OCI-LY3 (cell line): Measurements from ENCODE around the gene CACNA1B.

Experiments used
- H2AFZ ChIP-seq: fragments of 200-600, 300-600 bp; shearing (Covaris generic); 2 replicates; pipeline ENCODE4 v1.6.0; 2014; ENCODE audit warnings: antibody characterized with exemption, low read depth, low read length
- H3K27ac ChIP-seq: fragments of 200-600, 300-600 bp; sonication (generic); 2 replicates; pipeline ENCODE4 v1.5.1; 2014; ENCODE audit warnings: mild to moderate bottlenecking, low read length, moderate library complexity, mixed read lengths
- H3K27me3 ChIP-seq: fragments of 200-600, 300-600 bp; sonication (generic); 2 replicates; pipeline ENCODE4 v1.6.1; 2014; ENCODE audit warnings: low read depth, low read length, mixed read lengths
- H3K36me3 ChIP-seq: fragments of 200-600, 300-600 bp; sonication (generic); replicated peaks from 2 replicates; pipeline ENCODE3; 2014; ENCODE audit warnings: low read depth, low read length, mixed read lengths
- H3K4me1 ChIP-seq: fragments of 300-600, 200-600 bp; sonication (generic); 2 replicates; pipeline ENCODE4 v1.6.1; 2014; ENCODE audit warnings: low read length, mixed read lengths
- H3K4me2 ChIP-seq: fragments of 200-600, 300-600 bp; sonication (generic); 2 replicates; pipeline ENCODE4 v1.6.1; 2014; ENCODE audit warnings: low read length, mixed read lengths
- H3K4me3 ChIP-seq: fragments of 300-600, 200-600 bp; sonication (generic); 2 replicates; pipeline ENCODE4 v1.5.1; 2014; ENCODE audit warnings: antibody characterized with exemption, mild to moderate bottlenecking, low read length, moderate library complexity
- H3K79me2 ChIP-seq: fragments of 300-600, 200-600 bp; shearing (Covaris generic); 2 replicates; pipeline ENCODE4 v1.6.1; 2014; ENCODE audit warnings: mild to moderate bottlenecking, low read length, mixed read lengths
- H3K9ac ChIP-seq: fragments of 300-600, 200-600 bp; shearing (Covaris generic); 2 replicates; pipeline ENCODE4 v1.6.0; 2014; ENCODE audit warnings: mild to moderate bottlenecking, low read length, moderate library complexity
- H3K9me3 ChIP-seq: fragments of 200-600, 300-600 bp; shearing (Covaris generic); 2 replicates; pipeline ENCODE4 v1.6.1; 2014; ENCODE audit warnings: low read length, mixed read lengths; ENCODE audit not compliant: insufficient read depth
- H4K20me1 ChIP-seq: fragments of 200-600, 300-600 bp; sonication (generic); 2 replicates; pipeline ENCODE4 v1.6.1; 2016; ENCODE audit warnings: low read length, mixed read lengths; ENCODE audit not compliant: insufficient read depth
- CTCF ChIP-seq: fragments of 200-600, 300-600 bp; sonication (generic); IDR thresholded peaks from 2 replicates; pipeline ENCODE4 v1.5.1; 2014; ENCODE audit warnings: antibody characterized with exemption, low read length, low read depth
- EZH2phosphoT487 ChIP-seq: fragments of 200-600 bp; shearing (Covaris generic); IDR thresholded peaks from 2 replicates; pipeline ENCODE4 v1.6.1; 2018; ENCODE audit warnings: antibody characterized with exemption, mixed run types, low read depth

CACNA1B gene

GRCh38 chr9:138062196-138062595, 184.6 kb downstream of the CACNA1B start:
- Histone ChIP-seq H4K20me1 (peaks cover 17% of the 10 kb centered on the region), H3K27ac (no peak overlapping the region), H2AFZ (no peak overlapping the region), H3K4me2 (no peak overlapping the region), H3K4me3 (no peak overlapping the region), H3K79me2 (no peaks in the 10 kb centered on the region), H3K4me1 (no peaks in the 10 kb centered on the region), H3K36me3 (peaks cover 84% of the 10 kb centered on the region), H3K9ac (no peak overlapping the region), H3K27me3 (no peaks in the 10 kb centered on the region), H3K9me3 (no peaks in the 10 kb centered on the region)
- TF ChIP-seq EZH2phosphoT487 (no peak), CTCF (no peak)

GRCh38 chr9:138063033-138063432, 185.5 kb downstream of the CACNA1B start:
- H4K20me1 ChIP-seq: peaks cover 9% of the 10 kb centered on the region; the same call in 1 of the 2 replicates
- no peaks in the 10 kb centered on the region for H3K9me3 ChIP-seq
- no peaks in the 10 kb centered on the region for H3K27me3 ChIP-seq
- H3K9ac ChIP-seq: no peak overlapping the region
- H3K36me3 ChIP-seq: peaks cover 82% of the 10 kb centered on the region
- no peaks in the 10 kb centered on the region for H3K4me1 ChIP-seq
- no peak overlapping the region for H3K4me2 ChIP-seq
- no peaks in the 10 kb centered on the region for H3K79me2 ChIP-seq
- TF ChIP-seq EZH2phosphoT487 (no peak), CTCF (no peak)
- no peak overlapping the region for H2AFZ ChIP-seq
- H3K27ac ChIP-seq: no peak overlapping the region
- no peak overlapping the region for H3K4me3 ChIP-seq

- no peak overlapping the region for H3K9ac ChIP-seq
- H3K9me3 ChIP-seq: no peaks in the 10 kb centered on the region
- H4K20me1 ChIP-seq: peaks cover 6% of the 10 kb centered on the region; the same call in 1 of the 2 replicates
- H3K36me3 ChIP-seq: peaks cover 74% of the 10 kb centered on the region
- no peaks in the 10 kb centered on the region for H3K27me3 ChIP-seq
- no peak overlapping the region for H2AFZ ChIP-seq
- H3K27ac ChIP-seq: no peak overlapping the region
- no peaks in the 10 kb centered on the region for H3K79me2 ChIP-seq
- TF ChIP-seq EZH2phosphoT487 (no peak), CTCF (no peak)
- H3K4me2 ChIP-seq: no peak overlapping the region
- no peak overlapping the region for H3K4me3 ChIP-seq
- H3K4me1 ChIP-seq: no peaks in the 10 kb centered on the region
Measured at GRCh38 chr9:138063785-138064184, 186.2 kb downstream of the CACNA1B start.

GRCh38 chr9:138064547-138064946, 187.0 kb downstream of the CACNA1B start:
- H3K27me3 ChIP-seq: no peaks in the 10 kb centered on the region

More at GRCh38 chr9:138064547-138064946, 187.0 kb downstream of the CACNA1B start:
- peaks cover 69% of the 10 kb centered on the region for H3K36me3 ChIP-seq
- no peak for TF ChIP-seq CTCF
- no peak for TF ChIP-seq EZH2phosphoT487
- H3K27ac ChIP-seq: no peak overlapping the region
- no peak overlapping the region for H3K9ac ChIP-seq
- no peaks in the 10 kb centered on the region for H3K4me1 ChIP-seq
- H3K4me2 ChIP-seq: no peak overlapping the region
- H4K20me1 ChIP-seq: peaks cover 8% of the 10 kb centered on the region; the same call in 1 of the 2 replicates
- H2AFZ ChIP-seq: no peak overlapping the region
- no peak overlapping the region for H3K4me3 ChIP-seq
- no peaks in the 10 kb centered on the region for H3K79me2 ChIP-seq
- no peaks in the 10 kb centered on the region for H3K9me3 ChIP-seq
